ENCODE measurements around the gene IPCEF1. TPM values are rescaled to one million over a fixed set of nuclear protein-coding genes. Genes with fewer than 3 reads are reported as not detected.

The IPCEF1 gene
- total RNA-seq, 2 donors from 2014 or later: 0.90 to 1.2 TPM

- no peak for DNase-seq
- H3K27me3 ChIP-seq: no peaks in the 10 kb centered on the region
- no peak overlapping the region for H3K9ac ChIP-seq (ENCODE audit: low read depth in 2 of 2, low read length in 2 of 2)
- H3K4me1 ChIP-seq: no peaks in the 10 kb centered on the region
- H3K4me3 ChIP-seq: no peak overlapping the region
- H3K9me3 ChIP-seq: no peaks in the 10 kb centered on the region
- no peaks in the 10 kb centered on the region for H3K36me3 ChIP-seq
- H3K27ac ChIP-seq: no peak overlapping the region
- intact Hi-C loops (cut with DNase I): no loop called here
- no peak for TF ChIP-seq CTCF (IDR thresholded peaks at IDR 0.05)
These were observed 128.6 kb downstream of the IPCEF1 start for GRCh38 chr6:154227862-154228520.

DNA sequence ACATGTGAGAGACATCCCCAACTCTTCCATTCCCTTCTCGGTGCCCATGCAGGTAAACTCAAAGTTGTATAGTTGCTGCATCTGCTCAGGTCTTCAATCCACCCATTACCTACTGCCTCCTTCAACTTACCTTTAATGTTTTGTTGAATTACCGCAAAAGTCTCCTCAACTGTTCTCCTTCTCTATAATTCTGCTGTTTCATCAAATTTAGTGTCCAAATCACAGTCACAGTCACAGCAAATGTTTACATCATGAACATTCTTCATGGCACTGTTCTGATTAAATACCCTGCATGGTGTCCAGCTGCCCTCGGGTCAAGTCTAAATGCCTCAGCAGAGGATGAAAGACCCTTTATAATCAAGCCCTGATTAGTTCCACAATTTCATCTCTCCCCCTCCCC, 130.1 kb downstream of the IPCEF1 start:
- Histone ChIP-seq H3K4me3 (no peak overlapping the region), H3K36me3 (no peaks in the 10 kb centered on the region), H3K27me3 (no peaks in the 10 kb centered on the region), H3K9ac (ENCODE audit: low read depth in 2 of 2, low read length in 2 of 2) (no peak overlapping the region), H3K27ac (no peak overlapping the region), H3K4me1 (no peaks in the 10 kb centered on the region), H3K9me3 (no peaks in the 10 kb centered on the region)
- no peak for TF ChIP-seq CTCF (IDR thresholded peaks at IDR 0.05)
- intact Hi-C loops (cut with DNase I): no loop called here
- no peak for DNase-seq

- no peaks in the 10 kb centered on the region for H3K27me3 ChIP-seq
- TF ChIP-seq CTCF (IDR thresholded peaks at IDR 0.05): no peak
- H3K27ac ChIP-seq: no peak overlapping the region
- no peak overlapping the region for H3K4me3 ChIP-seq
- intact Hi-C loops (cut with DNase I): no loop called here
- H3K9me3 ChIP-seq: no peaks in the 10 kb centered on the region
- no peak overlapping the region for H3K9ac ChIP-seq (ENCODE audit: low read depth in 2 of 2, low read length in 2 of 2)
- DNase-seq: no peak
- H3K36me3 ChIP-seq: no peaks in the 10 kb centered on the region
- H3K4me1 ChIP-seq: no peaks in the 10 kb centered on the region
These were observed 133.3 kb downstream of the IPCEF1 start for GRCh38 chr6:154223296-154223695.

DNA sequence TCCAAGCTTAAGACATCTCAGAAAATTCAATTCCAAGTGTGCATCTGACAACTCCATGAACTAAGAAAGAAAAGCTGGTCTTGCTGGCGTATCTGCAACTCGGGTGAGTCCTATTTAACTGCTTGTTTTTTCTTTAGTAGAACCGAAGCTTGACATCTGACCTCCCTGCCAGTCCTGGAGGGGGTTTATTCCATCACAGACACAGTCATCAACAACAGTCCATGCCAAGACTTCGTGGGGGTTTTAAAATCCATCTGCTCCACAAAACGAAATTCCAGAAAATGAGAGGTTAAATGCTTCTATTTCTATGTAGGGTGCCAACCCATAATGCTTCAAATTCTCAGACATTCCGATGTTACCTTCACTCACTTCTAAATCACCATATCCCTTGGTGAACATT, 133.9 kb downstream of the IPCEF1 start:
- TF ChIP-seq CTCF (IDR thresholded peaks at IDR 0.05): no peak
- Histone ChIP-seq H3K4me1 (no peaks in the 10 kb centered on the region), H3K9me3 (no peaks in the 10 kb centered on the region), H3K36me3 (no peaks in the 10 kb centered on the region), H3K27ac (no peak overlapping the region), H3K4me3 (no peak overlapping the region), H3K9ac (ENCODE audit: low read depth in 2 of 2, low read length in 2 of 2) (no peak overlapping the region), H3K27me3 (no peaks in the 10 kb centered on the region)
- intact Hi-C loops (cut with DNase I): no loop called here
- DNase-seq: no peak

DNA sequence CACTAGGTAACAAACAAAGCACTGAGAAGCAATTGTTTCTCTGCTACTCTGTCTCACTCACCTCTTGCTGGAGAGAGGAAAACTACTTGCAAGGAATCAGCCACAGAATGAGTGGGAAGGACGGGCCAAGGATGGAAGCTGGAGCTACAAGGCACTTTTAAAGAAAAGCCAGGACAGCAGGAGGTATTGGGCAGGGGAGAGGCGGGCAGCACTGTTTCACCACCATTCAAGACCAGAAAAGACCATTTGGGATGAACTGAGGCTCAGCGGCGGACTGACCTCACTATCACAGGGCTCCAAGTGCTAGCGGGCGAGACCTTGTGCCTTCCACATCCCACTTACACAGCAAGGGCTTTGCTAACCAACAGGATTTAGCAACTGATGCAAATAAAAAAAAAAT, 137.4 kb downstream of the IPCEF1 start:
- Histone ChIP-seq H3K9me3 (no peaks in the 10 kb centered on the region), H3K36me3 (no peaks in the 10 kb centered on the region), H3K4me3 (no peak overlapping the region), H3K27ac (no peak overlapping the region), H3K4me1 (no peaks in the 10 kb centered on the region), H3K27me3 (no peaks in the 10 kb centered on the region), H3K9ac (ENCODE audit: low read depth in 2 of 2, low read length in 2 of 2) (no peak overlapping the region)
- no peak for TF ChIP-seq CTCF (IDR thresholded peaks at IDR 0.05)
- no peak for DNase-seq
- intact Hi-C loops (cut with DNase I): no loop called here

Data from colonic mucosa (tissue), 4 donors.